Activated CD4-positive, alpha-beta T cell treated with anti-CD3 and anti-CD28 coated beads for 36 hours (primary cell): ENCODE data around the gene ADNP. TPM values are rescaled to one million over a fixed set of nuclear protein-coding genes. Genes with fewer than 3 reads are reported as not detected.
A peak's percentile ranks its signal among the peaks of the same experiment; 100 is the strongest.

ENCODE experiments used
- ATAC-seq: fragments of 200-7000 bp; cut with Tn5 transposase; one replicate; pipeline ENCODE4 v1.10.0; 2021; ENCODE audit warnings: mild to moderate bottlenecking, moderate library complexity
- CTCF ChIA-PET: fragments of 350-600 bp; sonication (Branson Sonifier 250); formaldehyde crosslinking; loops from one replicate; lab custom pipeline; 2021; ENCODE audit warnings: antibody characterized with exemption; lab: Charles Lee
- POLR2A ChIA-PET: fragments of 350-600 bp; sonication (Branson Sonifier 250); formaldehyde crosslinking; loops from one replicate; lab custom pipeline; 2021; ENCODE audit warnings: antibody characterized with exemption, inconsistent platforms; lab: Charles Lee
- DNase-seq: peaks from one replicate; pipeline ENCODE4 v3.0.0-alpha.2; 2020
- H3K27ac Mint-ChIP-seq: one replicate; pipeline ENCODE4 v1.8.0; 2021; ENCODE audit warnings: mixed read lengths
- H3K27me3 Mint-ChIP-seq: one replicate; pipeline ENCODE4 v1.8.0; 2021; ENCODE audit warnings: mixed read lengths
- H3K36me3 Mint-ChIP-seq: one replicate; pipeline ENCODE4 v1.8.0; 2021; ENCODE audit warnings: low read depth, mixed read lengths
- H3K4me1 Mint-ChIP-seq: one replicate; pipeline ENCODE4 v1.8.0; 2021; ENCODE audit warnings: mixed read lengths
- H3K4me3 Mint-ChIP-seq: one replicate; pipeline ENCODE4 v1.8.0; 2021; ENCODE audit warnings: mild to moderate bottlenecking, moderate library complexity, mixed read lengths
- H3K9me3 Mint-ChIP-seq: one replicate; pipeline ENCODE4 v1.8.0; 2021; ENCODE audit warnings: low read depth, mixed read lengths
- intact Hi-C, 2 experiments: fragments of 100-400 bp; cut with DNase I in 1 of 2; cut with micrococcal nuclease in 1 of 2; formaldehyde crosslinking; loops; one replicate each; pipeline versions ENCODE4 v1.14.2 to v1.15.1; 2022 to 2024; cut with DNase I, micrococcal nuclease
- total RNA-seq, 2 experiments: library from RNA; stranded (reverse); gene quantifications; one replicate each; pipeline ENCODE4 v1.2.3, GENCODE V29; 2021

Gene ADNP
- total RNA-seq, 2 experiments from 2014 or later, result 61.0 to 86.1 TPM

- Mint-ChIP-seq H3K4me1 (peaks cover 47% of the 10 kb centered on the region), H3K4me3 (peak within 1 kb of the TSS; percentile 99), H3K27me3 (no peaks in the 10 kb centered on the region), H3K27ac (peak within 1 kb of the TSS; percentile 99), H3K9me3 (no peaks in the 10 kb centered on the region), H3K36me3 (peaks cover 31% of the 10 kb centered on the region)
- ATAC-seq (peak; percentile 82), DNase-seq (peak; percentile 89)
- ChIA-PET POLR2A (interaction anchor here (0.6 to 2.3 kb wide), 11 partner anchors 11 to 166 kb away, joined by 3 to 44 read pairs (median 3); partner anchors contain the start of genes ADNP and BCAS4), CTCF (interaction anchor here (0.6 to 3.2 kb wide), 13 partner anchors 12 to 1388 kb away, joined by 3 to 29 read pairs (median 4); partner anchors contain the start of genes ADNP and BCAS4)
- intact Hi-C loops, result loop anchor here (1.0 kb wide), 7 partner anchors 21 to 228 kb away; partner anchors contain the start of genes ADNP (in 2 of the 2), BCAS4 (in 1 of the 2) and PARD6B (in 1 of the 2)
These were observed 27.6 kb upstream of the ADNP start, which contains the start of gene MOCS3 for GRCh38 chr20:50958615-50959542. Gene MOCS3, plus strand, starts transcription at chr20:50958818. Its CDS starts 25 bp downstream, at chr20:50958843.

- Mint-ChIP-seq H3K36me3 (peaks cover 39% of the 10 kb centered on the region), H3K27me3 (no peaks in the 10 kb centered on the region), H3K9me3 (no peaks in the 10 kb centered on the region), H3K4me1 (peaks cover 52% of the 10 kb centered on the region), H3K4me3 (peak within 1 kb of the TSS; percentile 99), H3K27ac (peak within 1 kb of the TSS; percentile 99)
- intact Hi-C loops, result loop anchor here (1.0 kb wide), 7 partner anchors 22 to 227 kb away; partner anchors contain the start of genes ADNP (in 2 of the 2), BCAS4 (in 1 of the 2) and PARD6B (in 1 of the 2)
- CTCF ChIA-PET, result interaction anchor here (0.6 to 3.2 kb wide), 13 partner anchors 11 to 1388 kb away, joined by 3 to 29 read pairs (median 4); partner anchors contain the start of genes ADNP and BCAS4
- POLR2A ChIA-PET, result interaction anchor here (0.7 to 2.3 kb wide), 11 partner anchors 10 to 298 kb away, joined by 3 to 44 read pairs (median 3); partner anchors contain the start of genes ADNP and BCAS4
- peak; percentile 88 for ATAC-seq
- DNase-seq, result peak; percentile 92
These were observed 26.8 kb upstream of the ADNP start, which contains the start of gene DPM1 for GRCh38 chr20:50957798-50958614. Gene DPM1, minus strand, starts transcription at chr20:50958532. Its CDS starts 9 bp downstream, at chr20:50958523.

- peaks cover 37% of the 10 kb centered on the region for H3K36me3 Mint-ChIP-seq
- peak overlapping the region; percentile 99 for H3K27ac Mint-ChIP-seq
- no peak for DNase-seq
- no peak for ATAC-seq
- intact Hi-C loops, result no loop called here
- no peaks in the 10 kb centered on the region for H3K27me3 Mint-ChIP-seq
- no peaks in the 10 kb centered on the region for H3K9me3 Mint-ChIP-seq
- peak overlapping the region; percentile 99 for H3K4me3 Mint-ChIP-seq
- ChIA-PET POLR2A (interaction anchor here (0.9 to 2.3 kb wide), 4 partner anchors 10 to 298 kb away, joined by 3 to 44 read pairs (median 10); partner anchors contain the start of genes ADNP and BCAS4), CTCF (interaction anchor here (0.6 to 3.2 kb wide), 6 partner anchors 23 to 501 kb away, joined by 3 to 29 read pairs (median 14); partner anchors contain the start of genes ADNP and BCAS4)
- H3K4me1 Mint-ChIP-seq, result peaks cover 52% of the 10 kb centered on the region
These were observed 26.0 kb upstream of the ADNP start for GRCh38 chr20:50957276-50957675.

GRCh38 chr20:50953821-50954220 lies 22.6 kb upstream of the ADNP start:
- POLR2A ChIA-PET, result no interaction called here
- peak overlapping the region; percentile 42 for H3K27ac Mint-ChIP-seq
- intact Hi-C loops, result no loop called here
- no peaks in the 10 kb centered on the region for H3K9me3 Mint-ChIP-seq
- ATAC-seq (no peak), DNase-seq (no peak)
- no peaks in the 10 kb centered on the region for H3K27me3 Mint-ChIP-seq
- CTCF ChIA-PET, result no interaction called here
- H3K4me3 Mint-ChIP-seq, result no peak overlapping the region
- peaks cover 45% of the 10 kb centered on the region for H3K36me3 Mint-ChIP-seq
- peaks cover 28% of the 10 kb centered on the region for H3K4me1 Mint-ChIP-seq

DNA sequence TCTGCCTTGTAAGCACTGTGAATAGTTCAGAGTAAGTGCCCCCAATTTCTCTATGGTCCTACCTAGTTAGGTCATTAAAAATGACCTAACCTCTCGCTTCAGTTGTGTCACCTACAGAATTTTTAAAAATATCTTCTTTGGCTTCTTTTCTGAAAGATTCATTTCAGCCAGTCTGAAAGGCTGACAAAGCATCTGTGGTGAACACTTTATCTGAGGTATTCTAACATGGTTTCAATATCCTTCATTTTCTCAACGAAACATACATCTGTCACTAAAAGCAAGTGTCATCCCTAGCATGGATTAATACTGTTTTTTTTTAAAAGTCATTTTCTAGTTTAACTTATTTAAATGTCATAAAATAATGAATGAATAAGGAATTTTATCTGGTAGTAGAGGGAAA lies 22.0 kb upstream of the ADNP start:
- ChIA-PET POLR2A (no interaction called here), CTCF (no interaction called here)
- Mint-ChIP-seq H3K36me3 (peaks cover 47% of the 10 kb centered on the region), H3K27ac (no peak overlapping the region), H3K4me3 (no peak overlapping the region), H3K9me3 (no peaks in the 10 kb centered on the region), H3K27me3 (no peaks in the 10 kb centered on the region), H3K4me1 (peaks cover 28% of the 10 kb centered on the region)
- intact Hi-C loops, result no loop called here
- DNase-seq (no peak), ATAC-seq (no peak)

DNA sequence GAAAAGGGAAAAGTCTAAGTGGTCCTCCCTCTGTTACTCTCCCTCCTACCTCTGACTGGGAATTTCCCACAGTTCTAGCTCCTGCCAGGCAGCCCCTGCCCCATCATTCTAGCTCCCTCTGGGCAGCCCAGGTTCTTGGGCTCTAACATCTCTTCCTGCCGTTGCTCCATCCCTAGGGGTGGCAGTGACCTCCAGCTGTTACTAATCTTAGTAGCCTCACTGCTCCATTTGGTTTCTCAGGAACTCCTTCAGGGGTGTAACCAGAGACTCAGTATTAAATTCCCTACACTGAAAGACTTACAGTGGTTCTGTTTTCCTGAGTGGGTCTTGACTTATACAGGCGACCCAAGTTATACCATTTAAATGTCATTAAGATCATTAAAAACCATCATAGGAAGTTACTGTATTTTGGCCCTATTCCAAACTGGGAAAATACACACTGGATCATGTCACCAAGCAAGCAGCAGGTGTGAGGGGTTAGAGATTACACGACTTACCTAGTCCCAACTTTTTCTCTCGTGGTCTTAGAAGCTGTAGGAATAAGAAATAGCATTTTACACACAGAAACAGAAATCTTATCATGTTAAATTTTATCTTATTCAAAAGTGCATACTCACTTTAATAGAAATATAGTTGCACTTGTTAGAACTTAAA lies 17.0 kb upstream of the ADNP start:
- POLR2A ChIA-PET, result interaction anchor here (0.9 kb wide), 1 partner anchor 10 kb away, joined by 3 read pairs; the partner anchor contains the start of gene DPM1

DNA sequence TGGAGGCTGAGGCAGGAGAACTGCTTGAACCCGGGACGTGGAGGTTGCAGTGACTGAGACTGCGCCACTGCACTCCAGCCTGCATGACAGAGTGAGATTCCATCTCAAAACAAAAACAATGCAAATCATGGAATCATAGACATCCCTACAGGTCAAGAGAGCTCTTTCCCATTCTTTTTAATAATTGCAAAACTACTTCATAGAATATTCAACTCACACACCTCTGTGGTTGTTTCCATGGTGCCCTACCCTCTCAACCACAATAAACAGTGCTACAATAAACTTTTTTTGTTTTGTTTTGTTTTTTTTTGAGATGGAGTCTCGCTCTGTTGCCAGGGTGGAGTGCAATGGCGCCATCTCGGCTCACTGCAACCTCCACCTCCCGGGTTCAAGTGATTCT lies 11.8 kb upstream of the ADNP start:
- Mint-ChIP-seq H3K9me3 (no peaks in the 10 kb centered on the region), H3K4me1 (no peaks in the 10 kb centered on the region), H3K36me3 (peaks cover 46% of the 10 kb centered on the region), H3K4me3 (no peak overlapping the region), H3K27me3 (no peaks in the 10 kb centered on the region), H3K27ac (no peak overlapping the region)
- intact Hi-C loops, result no loop called here
- ATAC-seq, result no peak
- CTCF ChIA-PET, result no interaction called here
- no peak for DNase-seq
- POLR2A ChIA-PET, result interaction anchor here (0.6 kb wide), 1 partner anchor 8 kb away, joined by 4 read pairs; no protein-coding TSS in a partner anchor

More for the DNA sequence above, 17.0 kb upstream of the ADNP start:
- H3K9me3 Mint-ChIP-seq, result no peaks in the 10 kb centered on the region
- H3K4me3 Mint-ChIP-seq, result no peak overlapping the region
- DNase-seq (no peak), ATAC-seq (no peak)
- no peak overlapping the region for H3K27ac Mint-ChIP-seq
- CTCF ChIA-PET, result interaction anchor here (0.8 to 1.6 kb wide), 3 partner anchors 20 to 154 kb away, joined by 3 to 5 read pairs (median 4); partner anchors contain the start of gene BCAS4
- intact Hi-C loops, result no loop called here
- H3K4me1 Mint-ChIP-seq, result no peaks in the 10 kb centered on the region
- peaks cover 47% of the 10 kb centered on the region for H3K36me3 Mint-ChIP-seq
- H3K27me3 Mint-ChIP-seq, result no peaks in the 10 kb centered on the region

DNA sequence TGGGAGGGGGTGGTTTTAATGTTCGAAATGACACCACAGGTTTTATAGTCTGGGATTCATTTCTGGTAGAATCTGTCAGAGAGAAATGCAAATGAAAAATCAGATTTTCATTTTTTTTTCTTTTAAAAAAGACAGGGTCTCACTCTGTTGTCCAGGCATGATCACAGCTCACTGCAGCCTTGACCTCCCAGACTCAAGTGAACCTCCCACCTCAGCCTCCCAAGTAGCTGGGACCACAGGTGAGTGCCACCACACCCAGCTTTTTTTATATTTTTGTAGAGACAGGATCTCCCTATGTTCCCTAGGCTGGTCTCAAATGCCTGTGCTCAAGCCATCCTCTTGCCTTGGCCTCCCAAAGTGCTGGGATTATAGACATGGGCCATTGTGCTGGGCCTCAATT lies 2.4 kb upstream of the ADNP start:
- H3K36me3 Mint-ChIP-seq, result peaks cover 39% of the 10 kb centered on the region
- ATAC-seq, result no peak
- H3K4me3 Mint-ChIP-seq, result no peak overlapping the region
- H3K9me3 Mint-ChIP-seq, result no peaks in the 10 kb centered on the region
- no peak overlapping the region for H3K27ac Mint-ChIP-seq
- POLR2A ChIA-PET, result no interaction called here
- no peak for DNase-seq
- peaks cover 20% of the 10 kb centered on the region for H3K4me1 Mint-ChIP-seq
- H3K27me3 Mint-ChIP-seq, result no peaks in the 10 kb centered on the region
- intact Hi-C loops, result loop anchor here in 1 of 2 experiments (5.0 kb wide), 2 partner anchors 609 to 741 kb away; partner anchors contain the start of genes CEBPB and NFATC2
- CTCF ChIA-PET, result interaction anchor here (2.3 to 3.7 kb wide), 2 partner anchors 24 to 142 kb away, joined by 10 to 29 read pairs; partner anchors contain the start of genes DPM1 and MOCS3

DNA sequence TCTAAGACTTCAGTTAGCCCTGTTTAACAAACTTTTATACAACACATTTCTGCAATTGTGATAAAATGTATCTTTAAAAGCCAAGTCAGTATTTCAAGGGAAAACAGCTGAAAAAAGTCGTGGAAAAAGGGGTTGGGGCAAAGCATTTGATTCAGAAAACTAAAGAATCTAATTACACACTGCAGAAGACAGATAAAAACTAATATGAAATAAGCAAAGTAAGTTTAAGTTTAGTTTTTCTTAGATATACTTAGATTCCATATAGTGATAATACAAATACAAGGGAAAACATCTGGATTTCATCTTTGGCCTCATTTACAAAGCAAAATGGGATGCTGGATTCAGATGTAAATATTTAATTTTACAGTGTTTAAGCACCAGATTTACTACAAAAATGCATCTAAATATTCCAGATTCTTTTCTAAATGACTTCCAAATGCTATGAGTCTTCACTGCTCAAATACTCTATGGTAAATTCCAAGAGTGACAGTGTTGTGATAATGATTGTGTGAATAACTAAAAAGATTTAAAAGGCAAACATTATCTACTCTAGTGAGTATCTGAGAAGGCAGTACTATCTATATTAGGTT lies 1.5 kb upstream of the ADNP start:
- POLR2A ChIA-PET, result interaction anchor here (0.7 to 3.9 kb wide), 2 partner anchors 25 to 196 kb away, joined by 3 to 44 read pairs; partner anchors contain the start of genes DPM1 and MOCS3
- DNase-seq, result no peak

More for the DNA sequence above, 1.5 kb upstream of the ADNP start:
- CTCF ChIA-PET, result interaction anchor here (0.7 to 3.7 kb wide), 6 partner anchors 13 to 142 kb away, joined by 3 to 29 read pairs (median 4); partner anchors contain the start of genes DPM1 and MOCS3
- intact Hi-C loops, result loop anchor here in 1 of 2 experiments (5.0 kb wide), 2 partner anchors 610 to 740 kb away; partner anchors contain the start of genes CEBPB and NFATC2
- peak overlapping the region; percentile 92 for H3K4me3 Mint-ChIP-seq
- peaks cover 42% of the 10 kb centered on the region for H3K36me3 Mint-ChIP-seq
- no peaks in the 10 kb centered on the region for H3K27me3 Mint-ChIP-seq
- no peak for ATAC-seq
- peaks cover 26% of the 10 kb centered on the region for H3K4me1 Mint-ChIP-seq
- H3K27ac Mint-ChIP-seq, result peak overlapping the region; percentile 90
- no peaks in the 10 kb centered on the region for H3K9me3 Mint-ChIP-seq
